SW480 (cell line): Measurements from ENCODE around the gene PWWP2B.
A peak's percentile ranks its signal among the peaks of the same experiment; 100 is the strongest.
"Not testable (repeated sequence)": the region's sequence is repeated elsewhere in the genome, so short reads cannot be mapped to it uniquely, and the experiment has no call there.

Source experiments
- DNase-seq: peaks from one replicate; pipeline ENCODE4 v3.0.0-alpha.2; 2016; ENCODE audit warnings: low spot score

Gene PWWP2B

DNA sequence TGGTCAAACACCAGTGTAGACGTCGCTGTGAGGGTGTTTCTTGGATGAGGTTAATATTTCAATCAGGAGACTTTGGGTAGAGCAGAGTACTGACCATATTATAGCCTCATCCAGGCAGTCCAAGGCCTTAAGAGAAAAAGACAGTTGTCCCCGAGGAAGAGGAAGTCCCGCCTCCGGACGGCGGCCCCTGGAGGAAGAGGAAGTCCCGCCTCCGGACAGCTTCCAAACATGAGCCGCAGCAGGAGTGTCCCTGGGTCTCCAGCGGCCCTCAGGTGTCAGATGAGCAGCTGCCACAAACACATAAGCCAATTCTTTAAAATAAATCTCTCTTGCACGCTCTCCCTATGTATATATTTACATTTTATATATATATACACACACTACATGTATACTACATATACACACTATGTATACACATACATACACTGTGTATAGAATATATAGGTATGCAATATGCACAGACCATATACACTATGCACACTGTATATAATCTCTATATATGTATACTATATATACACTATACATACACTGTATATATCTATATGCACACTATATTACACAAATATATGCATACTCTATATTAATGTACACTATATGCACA lies 37.5 kb downstream of the PWWP2B start:
- no peak for DNase-seq

- not testable (repeated sequence) for DNase-seq
Observed at GRCh38 chr10:132435320-132435719, 38.3 kb downstream of the PWWP2B start.

DNA sequence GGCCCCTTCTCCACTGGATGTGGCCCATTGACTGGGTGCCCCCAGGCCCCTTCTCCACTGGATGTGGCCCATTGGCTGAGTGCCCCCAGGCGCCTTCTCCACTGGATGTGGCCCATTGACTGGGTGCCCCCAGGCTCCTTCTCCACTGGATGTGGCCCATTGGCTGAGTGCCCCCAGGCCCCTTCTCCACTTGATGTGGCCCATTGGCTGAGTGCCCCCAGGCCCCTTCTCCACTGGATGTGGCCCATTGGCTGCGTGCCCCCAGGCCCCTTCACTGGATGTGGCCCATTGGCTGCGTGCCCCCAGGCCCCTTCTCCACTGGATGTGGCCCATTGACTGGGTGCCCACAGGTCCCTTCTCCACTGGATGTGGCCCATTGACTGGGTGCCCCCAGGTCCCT lies 39.1 kb downstream of the PWWP2B start:
- DNase-seq: not testable (repeated sequence)

DNA sequence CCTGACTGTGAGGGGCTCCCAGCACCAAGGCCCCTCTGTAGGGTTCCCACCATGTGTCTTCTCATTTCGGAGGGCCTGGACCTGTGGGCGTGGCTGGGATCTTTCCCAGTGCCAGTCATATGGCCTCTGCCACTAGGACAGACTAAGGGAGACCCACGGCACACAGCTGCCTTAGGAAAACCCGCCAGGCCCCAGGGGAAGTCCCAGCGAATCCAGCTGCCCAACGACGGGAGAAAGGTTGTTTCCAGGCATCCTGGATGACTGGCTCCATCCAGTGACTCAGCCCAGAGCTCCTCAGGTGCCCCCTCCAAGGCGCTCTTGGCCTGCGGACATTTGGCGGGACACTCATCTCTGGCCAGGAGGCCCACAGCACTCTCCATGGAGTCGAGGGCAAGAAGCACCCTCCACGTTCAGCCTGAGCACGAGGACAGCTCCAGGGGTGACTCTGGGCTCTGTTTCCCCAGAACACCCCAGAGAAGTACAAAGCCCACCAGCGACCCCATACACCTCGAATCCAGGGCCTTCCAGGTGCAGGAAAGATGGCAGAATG lies 39.9 kb downstream of the PWWP2B start:
- DNase-seq: no peak

DNA sequence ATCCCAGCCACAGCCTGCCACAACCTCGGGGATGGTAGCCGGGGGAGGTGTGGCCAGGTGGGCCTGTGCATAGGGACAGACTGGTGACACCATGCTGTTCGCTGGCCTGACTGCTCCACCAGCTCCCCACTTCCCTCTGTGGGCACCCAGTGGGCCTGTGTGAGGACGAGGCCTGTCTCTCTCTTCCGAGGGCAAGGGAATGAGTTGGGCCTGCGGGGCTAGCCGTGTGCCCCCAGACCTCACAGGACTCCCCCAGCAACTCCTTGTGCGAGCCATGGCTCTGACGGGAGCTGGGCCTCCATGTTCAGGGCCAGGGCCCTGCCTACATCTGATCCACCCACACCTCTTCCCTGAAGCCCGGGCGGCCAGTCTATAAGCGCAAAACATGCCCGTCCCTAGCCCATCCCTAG lies 40.5 kb downstream of the PWWP2B start:
- DNase-seq: no peak

GRCh38 chr10:132438091-132439024 lies 41.4 kb downstream of the PWWP2B start:
- DNase-seq: no peak

DNA sequence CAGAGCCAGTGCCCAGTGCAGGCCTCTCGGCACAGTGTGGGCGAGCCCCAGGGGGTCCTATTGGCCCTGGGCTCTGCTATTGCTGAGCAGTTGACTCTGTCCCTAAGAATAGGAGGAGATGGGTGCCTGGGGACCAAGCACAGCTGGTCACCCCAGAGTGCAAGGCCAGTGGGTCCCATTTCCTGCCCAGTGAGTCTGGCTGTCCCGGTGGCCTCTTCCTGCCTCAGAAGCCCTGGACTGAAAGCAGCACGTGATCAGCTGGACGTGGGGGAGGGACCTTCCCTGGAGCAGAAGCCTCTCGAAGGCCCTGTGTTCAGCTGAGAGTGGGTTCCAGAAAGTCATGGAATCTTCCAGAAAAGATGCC lies 42.0 kb downstream of the PWWP2B start:
- no peak for DNase-seq

- no peak for DNase-seq
Observed at GRCh38 chr10:132439424-132440163, 42.6 kb downstream of the PWWP2B start.

- no peak for DNase-seq
Observed at GRCh38 chr10:132440791-132441565, 44.0 kb downstream of the PWWP2B start.

DNA sequence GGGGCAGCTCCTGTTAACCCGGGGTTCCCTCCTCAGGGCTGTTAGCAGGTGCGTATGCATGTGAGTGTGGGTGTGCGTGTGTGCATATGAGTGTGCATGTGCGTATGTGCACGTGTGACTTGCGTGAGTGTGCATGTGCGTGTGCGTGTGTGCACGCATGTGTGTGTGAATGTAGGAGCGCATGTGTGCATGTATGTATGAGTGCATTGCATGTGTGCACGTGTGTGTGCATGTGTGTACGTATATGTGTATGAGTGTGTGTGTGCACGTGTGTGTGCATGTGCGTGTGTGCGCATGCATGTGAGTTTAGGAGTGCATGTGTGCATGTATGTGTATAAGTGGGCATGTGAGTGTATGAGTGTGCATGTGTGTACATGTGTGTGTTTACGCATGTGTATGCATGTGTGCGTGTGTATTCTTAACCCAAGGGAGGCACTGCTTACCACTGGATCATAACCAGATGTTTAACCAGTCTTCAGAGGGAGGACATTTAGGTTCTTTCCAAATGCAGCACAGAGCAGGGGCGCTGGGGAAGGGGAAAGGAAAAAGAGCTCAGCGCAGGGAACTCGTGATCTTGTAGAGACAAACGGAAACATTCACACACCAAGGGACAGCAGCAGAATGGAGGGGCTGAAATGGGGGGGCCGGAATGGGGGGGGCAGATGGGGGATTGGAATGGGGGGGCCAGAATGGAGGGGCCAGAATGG lies 45.0 kb downstream of the PWWP2B start:
- no peak for DNase-seq

- DNase-seq: no peak
Observed at GRCh38 chr10:132442636-132443035, 45.6 kb downstream of the PWWP2B start.

DNA sequence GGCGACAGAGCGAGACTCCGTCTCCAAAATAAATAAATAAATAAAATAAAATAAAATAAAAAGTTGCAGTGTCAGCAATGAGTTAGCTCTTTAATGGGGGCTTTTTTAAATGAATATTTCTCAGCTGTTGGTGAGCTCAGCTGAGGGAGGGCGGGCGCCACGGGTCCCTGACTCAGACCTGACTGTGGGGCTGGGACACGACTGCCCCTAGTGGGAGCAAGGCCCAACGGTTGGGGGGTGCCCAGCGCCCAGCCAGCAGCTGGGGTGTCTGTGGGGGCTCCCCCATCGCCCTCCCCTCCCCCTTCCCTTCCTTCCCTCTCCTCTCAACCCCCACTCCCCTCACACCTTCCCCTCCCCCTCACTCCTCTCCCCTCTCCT lies 46.6 kb downstream of the PWWP2B start:
- no peak for DNase-seq

DNA sequence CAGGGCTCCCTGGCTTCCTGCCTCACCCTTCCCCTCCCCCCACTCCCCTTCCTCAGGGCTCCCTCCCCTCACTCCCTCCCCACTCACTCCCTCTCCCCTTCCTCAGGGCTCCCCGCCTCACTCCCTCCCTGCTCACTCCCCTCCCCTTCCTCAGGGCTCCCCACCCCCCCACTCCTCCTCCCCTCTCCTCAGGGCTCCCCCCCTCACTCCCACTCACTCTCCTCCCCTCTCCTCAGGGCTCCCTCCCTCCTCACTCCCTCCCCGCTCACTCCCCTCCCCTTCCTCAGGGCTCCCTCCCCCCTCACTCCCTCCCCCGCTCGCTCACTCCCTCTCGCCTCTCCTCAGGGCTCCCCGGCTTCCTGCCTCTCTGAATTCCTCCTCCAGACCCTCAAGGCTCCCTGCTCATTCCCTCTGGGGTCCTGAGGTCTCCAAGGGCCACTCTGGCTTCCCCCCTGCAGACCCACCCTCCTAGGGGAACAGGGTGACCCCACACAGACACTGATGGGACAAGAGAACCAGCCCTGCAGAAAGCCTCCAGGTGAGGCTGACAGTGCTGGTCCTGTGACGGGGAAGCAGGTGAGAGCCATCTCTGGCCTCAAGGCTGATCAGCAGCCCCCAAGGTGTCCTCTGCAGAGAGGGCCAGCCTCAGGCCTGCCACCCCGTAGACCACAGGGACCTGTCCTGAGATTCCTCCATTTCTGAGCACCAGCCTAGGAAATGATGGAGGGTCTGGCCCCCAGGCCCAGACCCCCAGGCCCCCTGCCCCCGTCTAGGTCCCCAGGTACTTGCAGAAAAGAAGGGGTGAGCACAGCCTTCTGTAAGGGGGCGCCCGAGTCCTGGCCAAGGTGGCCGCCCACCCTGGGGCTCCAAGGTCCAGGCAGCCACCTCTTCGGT lies 47.2 kb downstream of the PWWP2B start:
- DNase-seq: no peak

DNA sequence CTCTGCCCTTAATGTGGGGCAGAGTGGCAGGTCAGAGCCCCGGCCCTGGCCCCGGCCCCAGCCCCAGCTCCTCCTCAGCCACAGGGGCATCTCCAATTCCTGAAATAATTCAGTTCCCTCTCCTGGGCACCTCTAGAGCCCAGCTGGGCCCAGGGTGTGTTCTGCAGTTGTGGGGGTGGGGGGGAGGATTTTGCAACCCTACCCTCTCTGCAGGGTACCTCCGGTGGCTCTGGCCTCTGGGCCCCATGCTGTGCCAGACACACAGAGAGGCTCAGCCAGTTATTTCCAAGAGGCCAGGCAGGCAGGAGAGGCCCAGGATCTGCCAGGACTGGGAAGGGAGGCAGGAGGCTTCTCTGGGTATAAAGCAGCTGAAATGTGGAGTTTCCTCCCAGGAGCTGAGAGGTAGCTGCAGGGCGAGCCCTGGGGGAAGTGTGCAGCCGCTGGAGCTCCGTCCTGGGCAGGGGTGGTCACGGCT lies 47.9 kb downstream of the PWWP2B start:
- no peak for DNase-seq

DNA sequence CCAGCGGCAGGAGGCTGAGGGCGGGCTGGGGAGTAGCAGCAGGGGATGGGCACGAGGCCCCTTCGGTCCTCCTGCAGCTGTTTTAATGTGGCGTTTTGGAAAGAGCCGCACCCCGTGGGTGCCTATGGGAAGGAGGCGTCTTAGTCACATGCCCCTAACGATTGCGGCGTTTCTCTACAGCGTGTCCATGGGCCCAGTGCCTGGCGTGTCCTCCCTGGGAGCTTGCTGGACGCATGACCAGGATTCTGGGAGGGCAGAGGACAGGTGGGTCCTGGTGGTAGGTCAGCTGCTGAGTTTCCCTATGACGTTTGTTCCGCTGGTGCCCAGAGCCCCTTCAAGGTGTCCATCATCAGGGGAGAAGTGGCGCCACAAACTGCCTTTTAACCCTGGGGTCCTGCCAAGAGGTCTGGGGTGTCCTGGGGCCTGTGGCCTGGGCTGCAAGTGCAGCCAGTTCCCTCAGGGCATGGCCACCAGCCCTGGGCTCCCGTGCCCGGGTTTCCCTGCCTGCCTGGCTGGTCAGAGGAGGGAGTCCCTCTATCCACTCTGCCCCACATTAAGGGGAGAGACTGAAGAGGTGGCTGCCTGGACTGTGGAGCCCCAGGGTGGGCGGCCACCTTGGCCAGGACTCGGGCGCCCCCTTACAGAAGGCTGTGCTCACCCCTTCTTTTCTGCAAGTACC lies 48.7 kb downstream of the PWWP2B start:
- no peak for DNase-seq

DNA sequence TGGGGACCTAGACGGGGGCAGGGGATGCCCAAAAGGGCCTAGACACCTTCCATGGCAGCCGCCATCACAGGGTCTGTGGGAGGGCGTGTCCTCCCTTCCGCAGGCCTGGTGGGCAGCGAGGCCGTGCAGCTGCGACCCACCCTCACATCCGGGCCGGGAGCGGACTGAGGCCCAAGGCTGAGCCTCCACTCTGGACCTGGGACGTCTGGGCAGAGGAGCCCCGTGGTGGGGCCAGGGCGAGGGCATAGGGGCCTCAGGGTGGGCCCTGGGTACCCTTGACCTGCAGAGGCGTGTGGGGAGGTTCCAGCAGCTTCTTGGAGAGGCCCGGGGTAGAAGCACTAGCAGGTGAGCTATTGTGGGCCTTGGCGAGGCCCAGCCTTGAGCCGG lies 49.2 kb downstream of the PWWP2B start:
- no peak for DNase-seq

DNA sequence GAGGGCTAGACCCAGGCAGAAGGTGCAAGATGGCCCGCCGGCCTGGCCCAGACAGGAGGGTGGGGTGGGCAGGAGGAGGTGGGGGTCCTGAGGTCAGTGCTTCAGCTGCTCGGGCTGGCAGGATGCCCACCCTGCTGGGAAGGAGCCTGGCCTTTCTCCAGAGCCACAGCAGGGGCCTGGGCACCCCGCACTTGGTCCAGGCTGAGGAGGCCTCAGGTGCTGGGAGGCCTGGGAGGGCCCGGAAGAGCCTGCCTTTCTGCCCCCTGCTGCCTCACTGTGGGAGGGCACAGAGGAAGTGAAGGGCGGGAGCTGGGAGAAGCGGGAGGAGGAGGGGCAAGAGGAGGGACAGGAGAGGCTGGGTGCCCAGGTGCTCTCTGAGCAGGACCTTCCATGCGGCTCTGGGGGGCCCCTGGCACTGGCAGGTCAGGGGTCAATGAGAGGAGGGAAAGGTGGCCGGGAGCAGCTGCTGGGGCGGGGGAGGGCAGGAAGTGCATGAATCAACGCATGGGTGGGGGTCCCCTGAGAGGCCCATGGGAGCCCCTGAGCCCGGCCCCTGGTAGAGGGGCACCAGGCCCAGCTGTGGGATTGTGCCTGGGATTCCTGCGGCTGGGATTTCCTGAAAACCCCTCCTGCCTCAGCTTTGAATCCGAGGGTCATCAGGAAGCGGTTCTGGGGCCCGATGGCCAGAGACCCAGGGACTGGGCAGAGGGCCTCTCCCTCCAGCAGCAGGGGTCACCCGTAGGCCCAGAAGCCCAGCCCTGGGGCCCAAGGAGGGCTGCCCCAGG lies 49.9 kb downstream of the PWWP2B start:
- peak; percentile 87 for DNase-seq

DNA sequence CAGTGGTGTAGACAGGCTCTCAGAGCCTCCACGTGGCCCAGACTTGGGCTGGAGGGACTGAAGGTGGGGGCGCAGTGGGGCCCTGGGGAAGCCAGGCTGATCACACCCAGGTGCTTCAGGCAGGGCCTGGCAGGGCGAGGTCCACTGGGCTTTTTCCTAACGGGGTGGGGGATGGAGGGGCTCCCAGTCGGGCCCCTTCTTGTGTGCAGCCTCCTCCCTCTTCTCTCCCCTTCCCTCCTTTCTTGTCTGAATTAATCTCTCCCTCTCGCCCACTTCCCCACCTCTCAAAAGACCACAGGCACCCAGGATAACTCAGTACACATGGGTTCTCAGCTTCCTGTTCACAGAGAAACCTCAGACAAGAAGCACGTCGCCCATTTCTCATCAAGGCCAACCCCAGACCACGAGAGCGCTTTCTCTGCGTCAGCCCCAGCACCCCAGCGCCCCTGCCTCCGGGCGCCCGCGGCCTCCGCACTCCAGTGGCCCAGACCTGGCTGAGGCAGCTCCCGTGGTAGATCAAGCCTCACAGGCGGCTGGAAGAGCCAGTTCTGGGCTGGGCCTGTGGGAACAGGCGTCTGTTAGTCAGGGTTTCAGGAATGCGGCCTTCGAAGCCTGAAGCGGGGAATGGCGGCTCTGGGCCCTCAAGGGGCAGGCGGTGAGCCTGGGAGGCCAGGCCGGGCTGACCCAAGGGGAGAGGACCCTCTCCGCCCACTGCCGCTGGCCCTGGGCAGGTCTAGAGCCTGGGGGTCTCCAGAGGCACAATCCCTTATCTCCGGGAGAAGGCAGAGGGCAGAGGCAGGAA lies 50.6 kb downstream of the PWWP2B start:
- peak; percentile 70 for DNase-seq
